ENCODE results near the gene SSTR4. TPM values are rescaled to one million over a fixed set of nuclear protein-coding genes. Genes with fewer than 3 reads are reported as not detected.

SSTR4 gene
- total and polyA plus RNA-seq, 2 experiments from 2014 or later = not detected

GRCh38 chr20:23079016-23079351 is 43.9 kb downstream of the SSTR4 start:
- peak; percentile 38 for TF ChIP-seq CTCF (IDR thresholded peaks at IDR 0.05; ENCODE audit: low read depth, low read length)
- H3K4me3 ChIP-seq = no peak overlapping the region
- H3K27ac ChIP-seq = no peak overlapping the region
- DNase-seq (ENCODE audit: low read depth in 1 of 2, low spot score in 1 of 2) = peak in 1 of 2 donors; percentile 32
- no peaks in the 10 kb centered on the region for H3K27me3 ChIP-seq
- no peaks in the 10 kb centered on the region for H3K36me3 ChIP-seq
- H3K4me1 ChIP-seq (ENCODE audit: low read depth) = peaks cover 20% of the 10 kb centered on the region
- no peaks in the 10 kb centered on the region for H3K9me3 ChIP-seq (ENCODE audit: low read depth)

- Histone ChIP-seq H3K9me3 (ENCODE audit: low read depth) (no peaks in the 10 kb centered on the region), H3K36me3 (no peaks in the 10 kb centered on the region), H3K4me1 (ENCODE audit: low read depth) (peaks cover 20% of the 10 kb centered on the region), H3K27me3 (no peaks in the 10 kb centered on the region), H3K27ac (no peak overlapping the region), H3K4me3 (no peak overlapping the region)
- no peak for DNase-seq (ENCODE audit: low read depth in 1 of 2, low spot score in 1 of 2)
- no peak for TF ChIP-seq CTCF (IDR thresholded peaks at IDR 0.05; ENCODE audit: low read depth, low read length)
Measured at GRCh38 chr20:23079926-23080325, 44.8 kb downstream of the SSTR4 start.

GRCh38 chr20:23080521-23080920 is 45.4 kb downstream of the SSTR4 start:
- H3K36me3 ChIP-seq = no peaks in the 10 kb centered on the region
- H3K4me3 ChIP-seq = no peak overlapping the region
- no peaks in the 10 kb centered on the region for H3K27me3 ChIP-seq
- no peaks in the 10 kb centered on the region for H3K9me3 ChIP-seq (ENCODE audit: low read depth)
- H3K4me1 ChIP-seq (ENCODE audit: low read depth) = peaks cover 20% of the 10 kb centered on the region
- no peak overlapping the region for H3K27ac ChIP-seq
- DNase-seq (ENCODE audit: low read depth in 1 of 2, low spot score in 1 of 2) = no peak
- TF ChIP-seq CTCF (IDR thresholded peaks at IDR 0.05; ENCODE audit: low read depth, low read length) = no peak

- no peaks in the 10 kb centered on the region for H3K27me3 ChIP-seq
- TF ChIP-seq CTCF (IDR thresholded peaks at IDR 0.05; ENCODE audit: low read depth, low read length) = no peak
- no peak for DNase-seq (ENCODE audit: low read depth in 1 of 2, low spot score in 1 of 2)
- no peaks in the 10 kb centered on the region for H3K36me3 ChIP-seq
- H3K4me1 ChIP-seq (ENCODE audit: low read depth) = peaks cover 20% of the 10 kb centered on the region
- no peaks in the 10 kb centered on the region for H3K9me3 ChIP-seq (ENCODE audit: low read depth)
- no peak overlapping the region for H3K27ac ChIP-seq
- no peak overlapping the region for H3K4me3 ChIP-seq
Measured at GRCh38 chr20:23081263-23081819, 46.2 kb downstream of the SSTR4 start.

- peak in 1 of 2 donors; percentile 61 for DNase-seq (ENCODE audit: low read depth in 1 of 2, low spot score in 1 of 2)
- no peak overlapping the region for H3K4me3 ChIP-seq
- no peak overlapping the region for H3K27ac ChIP-seq
Measured at GRCh38 chr20:23082846-23083552, 47.9 kb downstream of the SSTR4 start.

More at GRCh38 chr20:23082846-23083552, 47.9 kb downstream of the SSTR4 start:
- no peaks in the 10 kb centered on the region for H3K36me3 ChIP-seq
- no peaks in the 10 kb centered on the region for H3K27me3 ChIP-seq
- H3K9me3 ChIP-seq (ENCODE audit: low read depth) = no peaks in the 10 kb centered on the region
- TF ChIP-seq CTCF (IDR thresholded peaks at IDR 0.05; ENCODE audit: low read depth, low read length) = no peak
- peaks cover 20% of the 10 kb centered on the region for H3K4me1 ChIP-seq (ENCODE audit: low read depth)

All from cardiac muscle cell (in vitro differentiated cells and primary cell).